ENCODE measurements around the gene HTATIP2. TPM values are rescaled to one million over a fixed set of nuclear protein-coding genes. Genes with fewer than 3 reads are reported as not detected.

HTATIP2 gene
- polyA plus RNA-seq, 1 of the 3 experiments (the other 2 are of a cell fraction), result not detected

DNA sequence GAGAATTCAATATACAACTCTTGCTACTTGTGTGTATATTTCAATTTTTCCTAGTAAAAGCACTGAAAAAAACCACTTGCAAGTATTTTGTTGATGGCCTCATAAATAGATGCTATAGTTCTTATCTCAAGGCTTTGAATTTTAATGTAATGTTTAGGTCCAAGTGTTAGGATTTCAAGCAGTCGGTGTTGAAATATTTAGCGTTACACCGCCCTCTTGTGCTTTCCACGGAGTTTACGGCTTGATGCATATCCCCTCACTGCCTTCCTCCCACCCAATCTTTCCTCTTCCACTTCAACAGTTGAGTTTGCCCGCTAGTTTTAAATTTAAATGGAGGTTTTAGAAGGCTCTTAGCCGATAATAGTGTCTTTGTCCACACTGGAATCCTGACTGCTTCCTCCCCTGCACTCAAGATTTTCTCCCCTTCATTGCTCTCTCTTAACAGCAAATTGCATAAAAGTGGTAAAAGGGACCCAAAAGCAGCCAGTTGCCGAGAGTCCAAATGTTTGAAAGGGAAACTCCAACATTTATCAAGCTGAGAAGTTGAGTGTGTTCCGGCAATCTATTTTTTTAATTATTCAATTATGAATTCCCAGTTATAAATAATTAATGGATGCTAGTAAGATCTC, 25.9 kb upstream of the HTATIP2 start (continued):
- peak; percentile 62 for TF ChIP-seq CTCF (IDR thresholded peaks at IDR 0.05)
- TF ChIP-seq POLR2AphosphoS5 (IDR thresholded peaks at IDR 0.05; ENCODE audit: low read depth, low read length), result no peak

DNA sequence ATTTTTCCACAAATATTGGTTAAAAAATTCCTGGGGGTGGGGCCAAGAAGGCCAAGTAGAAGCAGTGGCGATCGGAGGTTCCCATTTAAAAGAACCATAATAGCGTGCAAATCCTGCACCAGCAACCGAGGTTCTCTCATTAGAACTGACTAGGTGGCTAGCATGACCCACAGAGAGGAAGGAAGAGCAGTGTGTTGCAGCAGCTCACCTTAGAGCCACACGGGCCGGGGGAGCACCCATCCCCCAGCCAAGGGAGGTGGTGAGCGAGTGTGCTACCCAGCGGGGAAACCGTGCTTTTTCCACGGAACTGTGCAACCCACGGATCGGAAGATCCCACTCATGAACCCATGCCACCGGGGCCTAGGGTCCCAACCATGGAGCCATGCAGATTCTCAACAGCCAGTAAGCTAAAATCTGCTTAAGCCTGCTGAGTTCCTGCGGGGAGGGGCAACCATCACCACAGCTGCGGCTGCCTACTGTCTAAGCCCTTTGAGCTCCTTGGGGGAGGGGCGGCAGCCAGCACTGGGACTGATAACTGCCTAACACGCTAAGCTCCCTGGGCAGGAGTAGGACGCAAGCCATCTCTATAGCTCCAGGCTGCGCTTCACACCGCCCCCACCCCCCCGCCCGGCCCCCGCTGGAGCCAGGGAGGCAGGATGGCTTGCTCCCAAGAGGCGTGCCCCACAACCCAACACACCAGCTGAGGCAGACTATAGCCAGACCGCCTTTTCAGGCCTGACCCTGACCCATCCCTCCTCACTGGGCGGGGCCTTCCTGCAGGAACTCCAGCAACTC, 21.0 kb upstream of the HTATIP2 start:
- Histone ChIP-seq H3K4me1 (ENCODE audit: control insufficient read depth in 1 of 2, insufficient read depth in 2 of 2, low read depth in 1 of 2, low read length in 1 of 2) (peaks cover 0 to 3% of the 10 kb centered on the region in 2 experiments; a peak in 1 of 4 replicates), H3K9ac (no peak overlapping the region), H3K79me2 (ENCODE audit: insufficient read depth) (no peaks in the 10 kb centered on the region), H4K20me1 (ENCODE audit: insufficient read depth) (no peaks in the 10 kb centered on the region), H3K27ac (ENCODE audit: low read depth in 2 of 2, low read length in 1 of 2) (no peak overlapping the region), H3F3A (replicated peaks; ENCODE audit: insufficient read depth) (no peaks in the 10 kb centered on the region), H3K36me3 (replicated peaks in 1 of 2; ENCODE audit: control insufficient read depth in 1 of 2, insufficient read depth in 2 of 2, low read length in 1 of 2) (no peaks in the 10 kb centered on the region), H3K9me2 (no peaks in the 10 kb centered on the region), H2AFZ (ENCODE audit: low read depth) (no peak overlapping the region), H3K4me2 (no peak overlapping the region), H3K27me3 (ENCODE audit: insufficient read depth) (peaks cover 4% of the 10 kb centered on the region; the same call in 1 of the 2 replicates), H3K4me3 (ENCODE audit: low read depth in 2 of 2, low read length in 1 of 2) (no peak overlapping the region), H3K9me3 (no peaks in the 10 kb centered on the region)
- DNase-seq, result no peak
- POLR2A ChIA-PET, result no interaction called here
- 70% methylated on average over 18 of the region's 26 CpGs for WGBS (ENCODE audit: low lambda C conversion rate)
- no peak for TF ChIP-seq GATA2 (CRISPR knock-in tag; IDR thresholded peaks at IDR 0.05)
- no peak for TF ChIP-seq EP300 (IDR thresholded peaks at IDR 0.05; ENCODE audit: borderline replicate concordance in 1 of 2, low read depth in 1 of 2, low read length in 1 of 2)
- TF ChIP-seq GABPA (IDR thresholded peaks at IDR 0.05; ENCODE audit: low read depth), result no peak
- TF ChIP-seq FOSL2 (IDR thresholded peaks at IDR 0.05; ENCODE audit: borderline replicate concordance, low read depth), result no peak
- TF ChIP-seq YY1 (IDR thresholded peaks at IDR 0.05; ENCODE audit: low read depth), result no peak
- TF ChIP-seq FOXJ3 (CRISPR knock-in tag; IDR thresholded peaks at IDR 0.05), result no peak
- TF ChIP-seq CTCF (IDR thresholded peaks at IDR 0.05), result no peak
- no peak for TF ChIP-seq TCF12 (IDR thresholded peaks at IDR 0.05)
- TF ChIP-seq, protein P1, sequence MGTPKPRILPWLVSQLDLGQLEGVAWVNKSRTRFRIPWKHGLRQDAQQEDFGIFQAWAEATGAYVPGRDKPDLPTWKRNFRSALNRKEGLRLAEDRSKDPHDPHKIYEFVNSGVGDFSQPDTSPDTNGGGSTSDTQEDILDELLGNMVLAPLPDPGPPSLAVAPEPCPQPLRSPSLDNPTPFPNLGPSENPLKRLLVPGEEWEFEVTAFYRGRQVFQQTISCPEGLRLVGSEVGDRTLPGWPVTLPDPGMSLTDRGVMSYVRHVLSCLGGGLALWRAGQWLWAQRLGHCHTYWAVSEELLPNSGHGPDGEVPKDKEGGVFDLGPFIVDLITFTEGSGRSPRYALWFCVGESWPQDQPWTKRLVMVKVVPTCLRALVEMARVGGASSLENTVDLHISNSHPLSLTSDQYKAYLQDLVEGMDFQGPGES (IDR thresholded peaks at IDR 0.05; ENCODE audit: low read depth, low read length), result no peak
- TF ChIP-seq MXI1 (IDR thresholded peaks at IDR 0.05; ENCODE audit: low read depth, low read length), result no peak
- TF ChIP-seq, protein P2, sequence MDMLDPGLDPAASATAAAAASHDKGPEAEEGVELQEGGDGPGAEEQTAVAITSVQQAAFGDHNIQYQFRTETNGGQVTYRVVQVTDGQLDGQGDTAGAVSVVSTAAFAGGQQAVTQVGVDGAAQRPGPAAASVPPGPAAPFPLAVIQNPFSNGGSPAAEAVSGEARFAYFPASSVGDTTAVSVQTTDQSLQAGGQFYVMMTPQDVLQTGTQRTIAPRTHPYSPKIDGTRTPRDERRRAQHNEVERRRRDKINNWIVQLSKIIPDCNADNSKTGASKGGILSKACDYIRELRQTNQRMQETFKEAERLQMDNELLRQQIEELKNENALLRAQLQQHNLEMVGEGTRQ (IDR thresholded peaks at IDR 0.05; ENCODE audit: borderline replicate concordance, low read depth, low read length), result no peak
- CTCF ChIA-PET, result interaction anchor here (1.0 to 14.5 kb wide), 5 partner anchors 11 to 268 kb away, joined by 3 to 208 read pairs (median 3); no protein-coding TSS in a partner anchor
